GM20000 (cell line): ENCODE measurements around the gene SLC1A1.

ENCODE experiments used
- DNase-seq: peaks from one replicate; pipeline ENCODE4 v3.0.0; 2012; ENCODE audit warnings: low spot score
- CTCF ChIP-seq: IDR thresholded peaks from 2 replicates; pipeline ENCODE4 v1.5.1; 2012; ENCODE audit warnings: mild to moderate bottlenecking, control low read depth; ENCODE audit errors: extremely low read depth, missing control alignments

The SLC1A1 gene

GRCh38 chr9:4581861-4582565 lies 91.7 kb downstream of the SLC1A1 start:
- no peak for DNase-seq
- TF ChIP-seq CTCF: no peak

GRCh38 chr9:4583001-4583400 lies 92.7 kb downstream of the SLC1A1 start:
- TF ChIP-seq CTCF: no peak
- no peak for DNase-seq

GRCh38 chr9:4584636-4585035 lies 94.4 kb downstream of the SLC1A1 start:
- no peak for TF ChIP-seq CTCF
- no peak for DNase-seq

GRCh38 chr9:4585135-4585534 lies 94.9 kb downstream of the SLC1A1 start:
- no peak for DNase-seq
- no peak for TF ChIP-seq CTCF

- no peak for TF ChIP-seq CTCF
- no peak for DNase-seq
These were observed 98.5 kb downstream of the SLC1A1 start for GRCh38 chr9:4588721-4589120.

- no peak for TF ChIP-seq CTCF
These were observed 100.3 kb downstream of the SLC1A1 start for GRCh38 chr9:4590430-4591122.

GRCh38 chr9:4591123-4591500 lies 100.8 kb downstream of the SLC1A1 start:
- no peak for DNase-seq
- no peak for TF ChIP-seq CTCF

More at GRCh38 chr9:4590430-4591122, 100.3 kb downstream of the SLC1A1 start:
- no peak for DNase-seq
